Psoas muscle (tissue), 8 donors: ENCODE measurements around the gene KAZN. TPM values are rescaled to one million over a fixed set of nuclear protein-coding genes. Genes with fewer than 3 reads are reported as not detected.

Experiments used
- ATAC-seq, 4 donors: fragments of 200-7000 bp; cut with Tn5 transposase; one replicate each; pipeline ENCODE4 v1.9.1; 2020; ENCODE audit warnings: moderate library complexity in 3 of 4, mild to moderate bottlenecking in 2 of 4
- DNase-seq, 2 donors: peaks; one replicate each; pipeline ENCODE4 v3.0.0-alpha.2; 2020
- H3K27ac ChIP-seq: fragments of 200-600 bp; one replicate; pipeline ENCODE4 v1.8.0; 2022
- H3K27me3 ChIP-seq, 3 donors: fragments of 200-600 bp in 1 of 3; one replicate each; pipeline versions ENCODE4 v1.6.1 to v1.8.0; 2013 to 2022; ENCODE audit warnings: low read length in 2 of 3, mild to moderate bottlenecking in 2 of 3, moderate library complexity in 1 of 3; ENCODE audit not compliant: insufficient read depth in 3 of 3
- H3K36me3 ChIP-seq, 2 donors: fragments of 200-600 bp in 1 of 2; one replicate each; pipeline versions ENCODE4 v1.6.1 to v1.8.0; 2013 to 2022; ENCODE audit warnings: low read depth in 1 of 2, mild to moderate bottlenecking in 1 of 2, moderate library complexity in 1 of 2; ENCODE audit not compliant: insufficient read depth in 1 of 2
- H3K4me1 ChIP-seq: fragments of 200-600 bp; one replicate; pipeline ENCODE4 v1.8.0; 2022
- H3K4me3 ChIP-seq: fragments of 200-600 bp; one replicate; pipeline ENCODE4 v1.8.0; 2022; ENCODE audit warnings: mild to moderate bottlenecking
- H3K9me3 ChIP-seq: fragments of 200-600 bp; one replicate; pipeline ENCODE4 v1.8.0; 2022
- WGBS, 3 donors: extraction: QIAGEN DNeasy Blood & Tissue Kit; methylation state at CpG; one replicate each; pipeline versions ENCODE4 v1.1.6 to v1.1.7; 2013; 5-methylcytosine and 5-hydroxymethylcytosine counted together
- intact Hi-C, 2 donors: fragments of 100-400 bp; cut with DNase I; formaldehyde crosslinking; loops; one replicate each; pipeline versions ENCODE4 v1.11.0 to v1.14.2; 2022
- polyA plus RNA-seq, 3 donors: library from polyadenylated mRNA; stranded (reverse); fragments of 200-250 nt; gene quantifications; one replicate each; pipeline ENCODE4 v1.2.3, GENCODE V29; 2013
- total RNA-seq, 4 donors: library from RNA; stranded (reverse); fragmentation: NEBNext Ultra II Directional in 2 of 4; extraction: Animal tissue kit (Norgen Biotek cat#: 25700) in 2 of 4; gene quantifications; one replicate each; pipeline versions ENCODE4 v1.2.1 to v1.2.4, GENCODE V29; 2021 to 2023
- TF ChIP-seq, protein P1 (sequence below): fragments of 200-600 bp; IDR thresholded peaks from one replicate; pipeline ENCODE4 v1.8.0; 2022; ENCODE audit warnings: antibody characterized with exemption
- donor health status: healthy with polysubstance abuse.
- donor health status: DM: no; HTN: no; CAD: no; lungs with moderate emphysema.
- donor health status: Bipolar disorder and iron deficiency.
- donor health status: healthy.
- donor health status: DM: yes; HTN: yes; CAD: no.
- donor health status: DM: no; HTN: no; CAD: no.
- donor health status: DM: no; HTN: no; CAD: no.
- donor health status: DM: yes; HTN: yes; CAD: no.

Gene KAZN
- total and polyA plus RNA-seq, 7 donors, result 0.23 to 2.3 (median 0.97) TPM

- no peak overlapping the region for H3K27ac ChIP-seq
- H3K4me1 ChIP-seq, result peaks cover 3% of the 10 kb centered on the region
- ATAC-seq, result no peak
- intact Hi-C loops, result no loop called here
- H3K4me3 ChIP-seq, result no peak overlapping the region
- H3K9me3 ChIP-seq, result no peaks in the 10 kb centered on the region
- 57 to 72% (median 71%) methylated on average over 7 of the region's 7 CpGs for WGBS, 3 donors
- peaks cover 0 to 6% (median 2%) of the 10 kb centered on the region in 3 donors for H3K27me3 ChIP-seq
- H3K36me3 ChIP-seq, result no peaks in the 10 kb centered on the region
- TF ChIP-seq, protein P1, sequence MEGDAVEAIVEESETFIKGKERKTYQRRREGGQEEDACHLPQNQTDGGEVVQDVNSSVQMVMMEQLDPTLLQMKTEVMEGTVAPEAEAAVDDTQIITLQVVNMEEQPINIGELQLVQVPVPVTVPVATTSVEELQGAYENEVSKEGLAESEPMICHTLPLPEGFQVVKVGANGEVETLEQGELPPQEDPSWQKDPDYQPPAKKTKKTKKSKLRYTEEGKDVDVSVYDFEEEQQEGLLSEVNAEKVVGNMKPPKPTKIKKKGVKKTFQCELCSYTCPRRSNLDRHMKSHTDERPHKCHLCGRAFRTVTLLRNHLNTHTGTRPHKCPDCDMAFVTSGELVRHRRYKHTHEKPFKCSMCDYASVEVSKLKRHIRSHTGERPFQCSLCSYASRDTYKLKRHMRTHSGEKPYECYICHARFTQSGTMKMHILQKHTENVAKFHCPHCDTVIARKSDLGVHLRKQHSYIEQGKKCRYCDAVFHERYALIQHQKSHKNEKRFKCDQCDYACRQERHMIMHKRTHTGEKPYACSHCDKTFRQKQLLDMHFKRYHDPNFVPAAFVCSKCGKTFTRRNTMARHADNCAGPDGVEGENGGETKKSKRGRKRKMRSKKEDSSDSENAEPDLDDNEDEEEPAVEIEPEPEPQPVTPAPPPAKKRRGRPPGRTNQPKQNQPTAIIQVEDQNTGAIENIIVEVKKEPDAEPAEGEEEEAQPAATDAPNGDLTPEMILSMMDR, result no peak
- DNase-seq, result peak in 1 of 2 donors; percentile 10
Measured at GRCh38 chr1:14940285-14940870, 341.9 kb downstream of the KAZN start.

DNA sequence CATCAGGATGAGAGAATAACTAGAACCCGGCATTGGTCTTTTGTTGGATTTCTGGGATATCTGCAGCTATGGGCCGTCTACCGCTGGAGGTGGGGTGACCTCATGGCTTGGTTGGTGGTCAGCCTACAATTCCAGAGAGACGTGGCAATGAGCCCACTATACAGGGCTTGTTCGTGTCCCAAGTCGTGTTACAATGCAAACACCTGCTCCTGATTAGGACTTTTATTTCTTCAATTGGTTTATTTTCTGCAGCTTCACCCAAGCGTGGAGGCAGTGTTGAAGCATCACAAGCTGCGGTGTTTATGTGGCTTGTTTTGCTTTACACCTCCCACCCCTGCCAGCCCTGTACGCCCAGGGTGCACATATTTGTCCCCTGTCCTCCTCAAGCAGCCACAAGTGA lies 343.4 kb downstream of the KAZN start:
- TF ChIP-seq, protein P1, result no peak
- ATAC-seq, result no peak
- peak in 1 of 2 donors; percentile 3 for DNase-seq
- H3K36me3 ChIP-seq, result no peaks in the 10 kb centered on the region
- H3K27ac ChIP-seq, result no peak overlapping the region
- intact Hi-C loops, result no loop called here
- 54 to 64% (median 63%) methylated on average over 9 of the region's 9 CpGs for WGBS, 3 donors
- peaks cover 0 to 6% (median 2%) of the 10 kb centered on the region in 3 donors for H3K27me3 ChIP-seq
- no peak overlapping the region for H3K4me3 ChIP-seq
- H3K9me3 ChIP-seq, result no peaks in the 10 kb centered on the region
- peaks cover 3% of the 10 kb centered on the region for H3K4me1 ChIP-seq

DNA sequence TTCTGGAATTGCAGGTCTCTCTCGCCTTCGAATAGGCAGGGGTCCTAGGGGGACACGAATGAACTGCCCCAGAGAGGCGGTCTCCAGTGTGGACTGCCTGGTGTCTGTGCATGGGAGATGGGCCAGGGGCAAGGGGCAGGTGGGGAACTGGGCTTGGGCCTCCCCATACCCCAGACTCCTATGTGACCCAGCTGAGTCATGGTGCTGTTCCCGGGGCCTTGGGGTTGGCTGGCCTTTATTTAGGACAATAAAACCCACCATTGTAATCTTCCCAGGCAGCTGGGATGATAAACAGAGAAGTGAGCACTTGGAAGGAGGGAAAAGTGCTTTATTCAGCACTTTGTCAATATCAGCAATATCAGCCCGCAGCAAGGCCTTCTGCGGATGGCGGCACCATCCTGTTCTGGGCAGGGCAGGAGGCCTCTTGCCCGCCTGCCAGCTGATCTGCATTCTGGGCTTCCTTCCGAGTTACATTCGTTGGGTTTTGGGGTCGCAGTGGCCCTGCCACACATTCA lies 346.0 kb downstream of the KAZN start:
- WGBS, 3 donors, result 51 to 60% (median 55%) methylated on average over 12 of the region's 12 CpGs
- H3K36me3 ChIP-seq, result no peaks in the 10 kb centered on the region
- H3K9me3 ChIP-seq, result no peaks in the 10 kb centered on the region
- no peak overlapping the region for H3K4me3 ChIP-seq
- H3K4me1 ChIP-seq, result peaks cover 3% of the 10 kb centered on the region
- DNase-seq (peak in 1 of 2 donors; percentile 23), ATAC-seq (no peak)
- peaks cover 0 to 19% (median 2%) of the 10 kb centered on the region in 3 donors for H3K27me3 ChIP-seq
- TF ChIP-seq, protein P1, result no peak
- H3K27ac ChIP-seq, result peak overlapping the region; percentile 44
- intact Hi-C loops, result no loop called here

GRCh38 chr1:14945132-14946010 lies 346.9 kb downstream of the KAZN start:
- H3K27me3 ChIP-seq, result peaks cover 0 to 23% (median 2%) of the 10 kb centered on the region in 3 donors
- peak; percentile 39 to 75 (median 44) for ATAC-seq
- TF ChIP-seq, protein P1, result no peak

More at GRCh38 chr1:14945132-14946010, 346.9 kb downstream of the KAZN start:
- DNase-seq, result peak in 1 of 2 donors; percentile 60
- no peaks in the 10 kb centered on the region for H3K36me3 ChIP-seq
- H3K9me3 ChIP-seq, result no peaks in the 10 kb centered on the region
- H3K4me1 ChIP-seq, result peaks cover 3% of the 10 kb centered on the region
- peak overlapping the region; percentile 24 for H3K4me3 ChIP-seq
- intact Hi-C loops, result no loop called here
- whole genome bisulfite sequencing, 3 donors, result 9 to 13% (median 13%) methylated on average over 25 to 26 of the region's 26 CpGs
- H3K27ac ChIP-seq, result peak overlapping the region; percentile 44
